ENCODE measurements around the gene ASTL.
"Not testable (repeated sequence)": the region's sequence is repeated elsewhere in the genome, so short reads cannot be mapped to it uniquely, and the experiment has no call there.

ASTL gene

GRCh38 chr2:96092573-96092877, 45.8 kb downstream of the ASTL start:
- Histone ChIP-seq H3K9me3 (no peaks in the 10 kb centered on the region), H3K36me3 (no peaks in the 10 kb centered on the region), H3K27me3 (no peaks in the 10 kb centered on the region), H3K4me1 (peaks cover 16% of the 10 kb centered on the region), H4K20me1 (no peaks in the 10 kb centered on the region), H3K27ac (no peak overlapping the region), H3K4me3 (no peak overlapping the region), H3K4me2 (peak overlapping the region; percentile 39), H3K9ac (no peak overlapping the region)
- TF ChIP-seq Cebpa-rat (IDR thresholded peaks at IDR 0.05) = no peak

GRCh38 chr2:96091711-96092572, 46.4 kb downstream of the ASTL start:
- Histone ChIP-seq H3K4me1 (peaks cover 16% of the 10 kb centered on the region), H3K36me3 (no peaks in the 10 kb centered on the region), H3K4me3 (no peak overlapping the region), H3K9ac (no peak overlapping the region), H3K9me3 (no peaks in the 10 kb centered on the region), H3K4me2 (peak overlapping the region; percentile 39), H3K27ac (no peak overlapping the region; the same call in 1 of the 2 replicates), H4K20me1 (no peaks in the 10 kb centered on the region), H3K27me3 (no peaks in the 10 kb centered on the region)
- TF ChIP-seq Cebpa-rat (IDR thresholded peaks at IDR 0.05) = no peak

GRCh38 chr2:96091141-96091710, 47.1 kb downstream of the ASTL start:
- peak overlapping the region; percentile 39 for H3K4me2 ChIP-seq
- H3K36me3 ChIP-seq = no peaks in the 10 kb centered on the region
- no peak overlapping the region for H3K27ac ChIP-seq
- H3K9me3 ChIP-seq = no peaks in the 10 kb centered on the region
- peaks cover 16% of the 10 kb centered on the region for H3K4me1 ChIP-seq
- TF ChIP-seq Cebpa-rat (IDR thresholded peaks at IDR 0.05) = no peak
- no peaks in the 10 kb centered on the region for H3K27me3 ChIP-seq
- no peak overlapping the region for H3K4me3 ChIP-seq
- H4K20me1 ChIP-seq = no peaks in the 10 kb centered on the region
- H3K9ac ChIP-seq = no peak overlapping the region

GRCh38 chr2:96090196-96090926, 47.9 kb downstream of the ASTL start:
- Histone ChIP-seq H3K4me2 (no peak overlapping the region), H3K36me3 (no peaks in the 10 kb centered on the region), H3K9me3 (no peaks in the 10 kb centered on the region), H3K27ac (no peak overlapping the region), H3K9ac (no peak overlapping the region), H3K4me3 (no peak overlapping the region), H3K4me1 (peaks cover 25% of the 10 kb centered on the region), H3K27me3 (no peaks in the 10 kb centered on the region), H4K20me1 (no peaks in the 10 kb centered on the region)
- no peak for TF ChIP-seq Cebpa-rat (IDR thresholded peaks at IDR 0.05)

- no peak for TF ChIP-seq Cebpa-rat (IDR thresholded peaks at IDR 0.05)
- H3K9ac ChIP-seq = no peak overlapping the region
- peaks cover 33% of the 10 kb centered on the region for H3K4me1 ChIP-seq
- H3K4me3 ChIP-seq = no peak overlapping the region
- no peaks in the 10 kb centered on the region for H3K9me3 ChIP-seq
- no peak overlapping the region for H3K27ac ChIP-seq
- no peaks in the 10 kb centered on the region for H3K36me3 ChIP-seq
- H3K4me2 ChIP-seq = no peak overlapping the region
- H3K27me3 ChIP-seq = no peaks in the 10 kb centered on the region
- no peaks in the 10 kb centered on the region for H4K20me1 ChIP-seq
Measured at GRCh38 chr2:96089356-96090195, 48.7 kb downstream of the ASTL start.

GRCh38 chr2:96088340-96089335, 49.7 kb downstream of the ASTL start:
- Histone ChIP-seq H3K4me3 (no peak overlapping the region), H3K27ac (no peak overlapping the region; the same call in 1 of the 2 replicates), H3K4me2 (no peak overlapping the region), H3K9ac (no peak overlapping the region), H3K36me3 (no peaks in the 10 kb centered on the region), H4K20me1 (no peaks in the 10 kb centered on the region), H3K27me3 (no peaks in the 10 kb centered on the region), H3K4me1 (peaks cover 42% of the 10 kb centered on the region), H3K9me3 (no peaks in the 10 kb centered on the region)
- TF ChIP-seq Cebpa-rat (IDR thresholded peaks at IDR 0.05) = no peak

- no peak overlapping the region for H3K4me3 ChIP-seq
- no peaks in the 10 kb centered on the region for H3K36me3 ChIP-seq
- H3K27me3 ChIP-seq = no peaks in the 10 kb centered on the region
- no peak for TF ChIP-seq Cebpa-rat (IDR thresholded peaks at IDR 0.05)
- H3K27ac ChIP-seq = no peak overlapping the region
- no peaks in the 10 kb centered on the region for H3K9me3 ChIP-seq
- H3K4me1 ChIP-seq = peaks cover 49% of the 10 kb centered on the region
- H3K4me2 ChIP-seq = no peak overlapping the region
- H3K9ac ChIP-seq = no peak overlapping the region
- no peaks in the 10 kb centered on the region for H4K20me1 ChIP-seq
Measured at GRCh38 chr2:96087130-96087529, 51.2 kb downstream of the ASTL start.

GRCh38 chr2:96085541-96086355, 52.6 kb downstream of the ASTL start:
- 0 out of 2 replicates have a peak overlapping the region, but pooled peaks have one; percentile 29 for H3K4me3 ChIP-seq
- H3K36me3 ChIP-seq = no peaks in the 10 kb centered on the region
- 0 out of 2 replicates have a peak overlapping the region, but pooled peaks have one; percentile 28 for H3K9ac ChIP-seq
- H3K4me1 ChIP-seq = peaks cover 37% of the 10 kb centered on the region
- no peaks in the 10 kb centered on the region for H3K27me3 ChIP-seq
- H3K4me2 ChIP-seq = peak overlapping the region; percentile 83
- TF ChIP-seq Cebpa-rat (IDR thresholded peaks at IDR 0.05) = no peak
- no peaks in the 10 kb centered on the region for H4K20me1 ChIP-seq
- peak overlapping the region; percentile 65 for H3K27ac ChIP-seq
- H3K9me3 ChIP-seq = no peaks in the 10 kb centered on the region

GRCh38 chr2:96084858-96085518, 53.3 kb downstream of the ASTL start:
- not testable (repeated sequence) for H3K27me3 ChIP-seq, H4K20me1 ChIP-seq, H3K36me3 ChIP-seq, H3K9me3 ChIP-seq
- Histone ChIP-seq H3K9ac (peak overlapping the region; percentile 54), H3K4me3 (peak overlapping the region; percentile 29; the same call in 1 of the 2 replicates), H3K4me2 (peak overlapping the region; percentile 83), H3K27ac (peak overlapping the region; percentile 65), H3K4me1 (peaks cover 37% of the 10 kb centered on the region)

Data from BLaER1 (cell line).